GM23338 (cell line): ENCODE results near the gene SP9. TPM values are rescaled to one million over a fixed set of nuclear protein-coding genes. Genes with fewer than 3 reads are reported as not detected.

Source experiments
- ATAC-seq: fragments of 200-7000 bp; cut with Tn5 transposase; 3 replicates; pipeline ENCODE4 v1.9.1; 2020
- DNase-seq: peaks from one replicate; pipeline ENCODE4 v3.0.0-alpha.2; 2015; ENCODE audit warnings: low spot score
- H2AFZ ChIP-seq: fragments of 200-600 bp; sonication (generic); 2 replicates; pipeline ENCODE4 v1.8.0; 2016; ENCODE audit warnings: antibody characterized with exemption, mild to moderate bottlenecking, moderate library complexity
- H3F3A ChIP-seq: fragments of 200-600 bp; sonication (generic); replicated peaks from 2 replicates; pipeline ENCODE4 v1.8.0; 2017; ENCODE audit warnings: antibody characterized with exemption, mixed run types, low read depth
- H3K27ac ChIP-seq: fragments of 200-600 bp; sonication (generic); 2 replicates; pipeline ENCODE4 v1.6.1; 2016; ENCODE audit warnings: low read depth
- H3K27me3 ChIP-seq: fragments of 200-600 bp; sonication (generic); 2 replicates; pipeline ENCODE4 v1.8.0; 2016; ENCODE audit warnings: mild to moderate bottlenecking, mixed run types, moderate library complexity; ENCODE audit not compliant: insufficient read depth
- H3K36me3 ChIP-seq: fragments of 200-600 bp; sonication (generic); 2 replicates; pipeline ENCODE4 v1.8.0; 2016; ENCODE audit warnings: mild to moderate bottlenecking; ENCODE audit not compliant: insufficient read depth
- H3K4me1 ChIP-seq: fragments of 200-600 bp; sonication (generic); 2 replicates; pipeline ENCODE4 v1.8.0; 2016; ENCODE audit warnings: mild to moderate bottlenecking, moderate library complexity; ENCODE audit not compliant: insufficient read depth
- H3K4me2 ChIP-seq: fragments of 200-600 bp; sonication (generic); 2 replicates; pipeline ENCODE4 v1.7.1; 2017; ENCODE audit warnings: mixed run types
- H3K4me3 ChIP-seq: fragments of 200-600 bp; sonication (generic); 2 replicates; pipeline ENCODE4 v1.6.1; 2016; ENCODE audit warnings: mixed run types
- H3K79me2 ChIP-seq: fragments of 200-600 bp; sonication (generic); replicated peaks from 2 replicates; pipeline ENCODE4 v1.8.0; 2017; ENCODE audit warnings: mild to moderate bottlenecking; ENCODE audit not compliant: insufficient read depth
- H3K9me2 ChIP-seq: fragments of 200-600 bp; sonication (generic); 2 replicates; pipeline ENCODE4 v1.8.0; 2017; ENCODE audit not compliant: insufficient read depth
- H4K20me1 ChIP-seq: fragments of 200-600 bp; sonication (generic); replicated peaks from 2 replicates; pipeline ENCODE4 v1.8.0; 2017; ENCODE audit warnings: mild to moderate bottlenecking; ENCODE audit not compliant: insufficient read depth
- H3K27ac Mint-ChIP-seq: 2 replicates; pipeline ENCODE4 v1.8.0; 2020; ENCODE audit warnings: inconsistent platforms, mild to moderate bottlenecking, moderate library complexity, mixed read lengths
- H3K27me3 Mint-ChIP-seq: 3 replicates; pipeline ENCODE4 v1.8.0; 2022; ENCODE audit warnings: low read depth, mild to moderate bottlenecking, moderate library complexity, mixed read lengths, inconsistent platforms; ENCODE audit not compliant: insufficient read depth, poor library complexity
- H3K36me3 Mint-ChIP-seq: 3 replicates; pipeline ENCODE4 v1.8.0; 2021; ENCODE audit warnings: low read depth, mild to moderate bottlenecking, inconsistent platforms, moderate library complexity, mixed read lengths
- H3K4me1 Mint-ChIP-seq: 3 replicates; pipeline ENCODE4 v1.8.0; 2020; ENCODE audit warnings: mild to moderate bottlenecking, inconsistent platforms, mixed read lengths
- H3K4me3 Mint-ChIP-seq: 3 replicates; pipeline ENCODE4 v1.8.0; 2021; ENCODE audit warnings: moderate library complexity, mild to moderate bottlenecking, inconsistent platforms, mixed read lengths
- H3K9me3 Mint-ChIP-seq: 3 replicates; pipeline ENCODE4 v1.8.0; 2020; ENCODE audit warnings: moderate library complexity, mild to moderate bottlenecking, inconsistent platforms, mixed read lengths
- EZH2 ChIP-seq: fragments of 200-600 bp; sonication (generic); IDR thresholded peaks from one replicate; pipeline ENCODE4 v1.8.0; 2017; ENCODE audit warnings: antibody characterized with exemption, mild to moderate bottlenecking, low read depth; ENCODE audit not compliant: unreplicated experiment
- EZH2phosphoT487 ChIP-seq: fragments of 200-600 bp; sonication (generic); IDR thresholded peaks from one replicate; pipeline ENCODE4 v1.8.1; 2018; ENCODE audit warnings: antibody characterized with exemption; ENCODE audit not compliant: unreplicated experiment
- STAT1 ChIP-seq: IDR thresholded peaks from one replicate; pipeline ENCODE4 v1.6.1; 2016; ENCODE audit warnings: antibody characterized with exemption; ENCODE audit not compliant: unreplicated experiment
- ZNF331 ChIP-seq: fragments of 250-450 bp; sonication (Bioruptor Pico); IDR thresholded peaks from 2 replicates; pipeline ENCODE4 v1.5.0; 2020; ENCODE audit warnings: low read depth, mild to moderate bottlenecking, moderate library complexity
- ZNF462 ChIP-seq: fragments of 250-450 bp; sonication (Bioruptor Pico); IDR thresholded peaks from 2 replicates; pipeline ENCODE4 v1.5.0; 2020; ENCODE audit warnings: mild to moderate bottlenecking, moderate library complexity
- polyA plus RNA-seq: library from polyadenylated mRNA; unstranded; fragments of >200 nt; fragmentation: Nextera tagmentation; extraction: Ambion mirVana; gene quantifications from 2 replicates; pipeline ENCODE4 v1.2.1, GENCODE V29; 2016
- total RNA-seq: library from RNA; depleted of rRNA; stranded (reverse); fragments of >200 nt; shearing (Covaris generic); gene quantifications from 2 replicates; pipeline ENCODE4 v1.2.3, GENCODE V29; 2014

SP9 gene
- total and polyA plus RNA-seq, 2 experiments from 2014 or later = 0.49 TPM; not detected in 1

DNA sequence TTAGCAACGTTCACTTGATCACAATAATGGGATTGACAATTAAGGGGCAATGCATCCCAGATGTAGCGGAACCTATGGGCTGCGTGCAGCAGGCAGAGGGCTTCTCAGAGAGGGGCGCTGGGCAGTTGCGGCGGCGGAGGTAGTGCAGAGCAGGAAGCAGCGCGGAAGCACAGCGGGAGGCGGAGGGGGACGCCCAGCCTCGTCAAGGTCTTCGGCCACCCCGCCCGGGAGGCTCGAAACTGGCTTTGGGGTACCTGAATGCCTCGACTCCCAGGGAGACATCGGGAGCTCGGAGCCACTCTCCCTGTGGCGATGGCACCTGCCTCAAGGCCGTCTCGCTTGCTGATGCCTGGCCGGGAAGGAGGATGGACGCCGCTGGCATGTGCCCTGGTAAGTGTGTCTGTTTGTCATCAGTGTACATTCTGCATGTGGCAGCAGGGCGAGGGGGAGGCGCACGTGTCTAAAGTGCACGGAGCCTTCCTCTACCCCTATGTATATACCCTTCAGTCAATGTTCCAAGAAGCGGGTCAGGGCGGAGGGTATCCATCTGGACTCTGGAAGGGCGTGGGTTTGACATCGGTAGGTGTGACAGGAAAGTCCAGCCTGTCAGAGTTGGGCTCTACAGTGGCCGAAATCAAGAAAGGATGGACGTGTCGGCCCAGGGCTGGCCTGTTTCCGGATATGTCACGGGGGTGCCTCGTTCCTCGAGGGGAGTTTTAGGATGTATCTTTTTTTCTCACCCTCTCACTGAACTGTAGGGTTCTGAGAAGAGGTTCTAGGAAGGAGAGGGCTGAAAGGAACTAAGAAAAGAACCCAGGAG lies 7.5 kb upstream of the SP9 start:
- Histone ChIP-seq H2AFZ (peak overlapping the region; percentile 95; the same call in 1 of the 2 replicates), H3K27ac (no peak overlapping the region), H3K4me2 (peak overlapping the region; percentile 73), H3K4me3 (peak overlapping the region; percentile 50), H3K79me2 (no peaks in the 10 kb centered on the region), H3K4me1 (peaks cover 53% of the 10 kb centered on the region), H3K27me3 (peaks cover 82% of the 10 kb centered on the region), H3K9me2 (no peaks in the 10 kb centered on the region), H4K20me1 (peaks cover 13% of the 10 kb centered on the region; the same call in 1 of the 2 replicates), H3K36me3 (no peaks in the 10 kb centered on the region), H3F3A (peaks cover 38% of the 10 kb centered on the region)
- TF ChIP-seq EZH2 = peak; percentile 69
- no peak for TF ChIP-seq ZNF331 (CRISPR knock-in tag)
- peak; percentile 69 for TF ChIP-seq EZH2phosphoT487
- TF ChIP-seq ZNF462 = no peak
- Mint-ChIP-seq H3K27me3 (peaks cover 82% of the 10 kb centered on the region), H3K27ac (no peak overlapping the region), H3K4me1 (peaks cover 47% of the 10 kb centered on the region), H3K9me3 (no peaks in the 10 kb centered on the region; the same call in 2 of the 3 replicates), H3K4me3 (peak overlapping the region; percentile 93), H3K36me3 (no peaks in the 10 kb centered on the region; the same call in 2 of the 3 replicates)
- peak; percentile 25 for ATAC-seq
- peak; percentile 55 for DNase-seq

- Histone ChIP-seq H3K27me3 (peaks cover 87% of the 10 kb centered on the region), H2AFZ (peak overlapping the region; percentile 87), H3K9me2 (no peaks in the 10 kb centered on the region), H3K4me3 (peak overlapping the region; percentile 50), H3K36me3 (no peaks in the 10 kb centered on the region), H3K79me2 (no peaks in the 10 kb centered on the region), H4K20me1 (peaks cover 15% of the 10 kb centered on the region; the same call in 1 of the 2 replicates), H3K27ac (no peak overlapping the region), H3K4me1 (peaks cover 58% of the 10 kb centered on the region), H3F3A (peaks cover 44% of the 10 kb centered on the region), H3K4me2 (peak overlapping the region; percentile 73)
- ATAC-seq = no peak
- Mint-ChIP-seq H3K36me3 (no peaks in the 10 kb centered on the region; the same call in 2 of the 3 replicates), H3K9me3 (no peaks in the 10 kb centered on the region; the same call in 2 of the 3 replicates), H3K4me1 (peaks cover 52% of the 10 kb centered on the region), H3K4me3 (peak overlapping the region; percentile 93), H3K27me3 (peaks cover 86% of the 10 kb centered on the region), H3K27ac (no peak overlapping the region)
- DNase-seq = no peak
- TF ChIP-seq STAT1 (no peak), ZNF462 (no peak)
These were observed 7.0 kb upstream of the SP9 start for GRCh38 chr2:174327841-174328113.
